Stimulated activated CD4-positive, alpha-beta T cell treated with anti-CD3 and anti-CD28 coated beads, TNF-alpha, amount 100 ng/mL, for 24 hours (primary cell): ENCODE results near the gene LILRB3.
"Not testable (repeated sequence)": the region's sequence is repeated elsewhere in the genome, so short reads cannot be mapped to it uniquely, and the experiment has no call there.

ENCODE experiments used
- DNase-seq, 3 experiments: peaks; one replicate each; pipeline ENCODE4 v3.0.0-alpha.2; 2020; ENCODE audit warnings: low read depth in 3 of 3

Gene LILRB3

GRCh38 chr19:54242646-54243045, 19.8 kb upstream of the LILRB3 start, which contains the start of gene LILRA6:
TSS of gene LILRA6 (minus strand) at chr19:54242790.
- DNase-seq: not testable (repeated sequence)

- not testable (repeated sequence) for DNase-seq
These were observed 19.4 kb upstream of the LILRB3 start for GRCh38 chr19:54242234-54242633.

- DNase-seq: not testable (repeated sequence)
These were observed 17.8 kb upstream of the LILRB3 start for GRCh38 chr19:54240372-54241336.

- not testable (repeated sequence) for DNase-seq
These were observed 16.9 kb upstream of the LILRB3 start for GRCh38 chr19:54239491-54240371.

GRCh38 chr19:54233941-54234340, 11.1 kb upstream of the LILRB3 start:
- DNase-seq: no peak

- DNase-seq: peak; percentile 75 to 87 (median 81)
These were observed 8.5 kb upstream of the LILRB3 start for GRCh38 chr19:54231077-54231931.

- DNase-seq: no peak
These were observed 7.2 kb upstream of the LILRB3 start for GRCh38 chr19:54230031-54230430.

- DNase-seq: no peak
These were observed 6.3 kb upstream of the LILRB3 start for GRCh38 chr19:54229146-54229545.

- not testable (repeated sequence) for DNase-seq
These were observed 1.8 kb upstream of the LILRB3 start for GRCh38 chr19:54224619-54225018.

- not testable (repeated sequence) for DNase-seq
These were observed 1.1 kb upstream of the LILRB3 start for GRCh38 chr19:54223937-54224281.

GRCh38 chr19:54223277-54223936, 600 bp upstream of the LILRB3 start:
- DNase-seq: not testable (repeated sequence)

- not testable (repeated sequence) for DNase-seq
These were observed 860 bp downstream of the LILRB3 start for GRCh38 chr19:54221947-54222346.

GRCh38 chr19:54219702-54220101, 3.1 kb downstream of the LILRB3 start:
- DNase-seq: not testable (repeated sequence)

GRCh38 chr19:54218960-54219661, 3.7 kb downstream of the LILRB3 start:
- no peak for DNase-seq

- no peak for DNase-seq
These were observed 4.5 kb downstream of the LILRB3 start for GRCh38 chr19:54218259-54218658.

- DNase-seq: not testable (repeated sequence)
These were observed 5.1 kb downstream of the LILRB3 start for GRCh38 chr19:54217517-54218247.

GRCh38 chr19:54216869-54217268, 5.9 kb downstream of the LILRB3 start:
- no peak for DNase-seq

- DNase-seq: not testable (repeated sequence)
These were observed 8.1 kb downstream of the LILRB3 start for GRCh38 chr19:54214734-54215133.

- DNase-seq: not testable (repeated sequence)
These were observed 8.6 kb downstream of the LILRB3 start for GRCh38 chr19:54214217-54214616.
